WERI-Rb-1 (cell line): Measurements from ENCODE around the gene DPRX.

Experiments used
- DNase-seq: peaks from one replicate; pipeline ENCODE4 v3.0.0-alpha.2; 2020
- H3K27ac ChIP-seq: fragments of 250-450 bp; sonication (Bioruptor Pico); 2 replicates; pipeline ENCODE4 v1.5.1; 2020; ENCODE audit warnings: mild to moderate bottlenecking, moderate library complexity
- H3K27me3 ChIP-seq: fragments of 250-450 bp; sonication (Bioruptor Pico); 2 replicates; pipeline ENCODE4 v1.5.1; 2021; ENCODE audit warnings: mild to moderate bottlenecking, low read depth, moderate library complexity; ENCODE audit not compliant: insufficient read depth, severe bottlenecking
- H3K36me3 ChIP-seq: fragments of 250-450 bp; sonication (Bioruptor Pico); 2 replicates; pipeline ENCODE4 v1.5.1; 2020; ENCODE audit warnings: mild to moderate bottlenecking, moderate library complexity
- H3K4me3 ChIP-seq: 2 replicates; pipeline ENCODE4 v1.5.1; 2011; ENCODE audit warnings: low read depth, mild to moderate bottlenecking, control low read depth, low read length
- H3K9me3 ChIP-seq: fragments of 250-450 bp; sonication (Bioruptor Pico); 2 replicates; pipeline ENCODE4 v1.5.1; 2021; ENCODE audit warnings: mild to moderate bottlenecking, moderate library complexity; ENCODE audit not compliant: severe bottlenecking
- CTCF ChIP-seq: IDR thresholded peaks from 2 replicates; pipeline ENCODE4 v1.5.1; 2011; ENCODE audit warnings: low read depth, mild to moderate bottlenecking, control low read depth, inconsistent platforms, low read length

Gene DPRX

DNA sequence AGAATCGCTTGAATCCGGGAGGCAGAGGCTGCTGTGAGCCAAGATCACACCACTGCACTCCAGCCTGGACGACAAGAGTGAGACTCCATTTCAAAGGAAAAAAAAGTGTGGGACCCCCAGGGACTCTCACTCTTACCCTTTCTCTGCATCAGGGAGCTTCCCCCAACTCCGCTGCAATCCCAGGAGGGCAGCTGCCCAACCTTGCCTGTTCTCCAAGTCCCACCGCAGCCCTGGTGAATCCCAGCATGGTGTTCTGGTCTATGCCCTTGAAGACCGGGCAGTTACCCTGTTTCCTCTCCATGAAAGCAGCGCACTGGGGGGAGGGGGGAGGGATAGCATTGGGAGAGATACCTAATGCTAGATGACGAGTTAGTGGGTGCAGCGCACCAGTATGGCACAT lies 35.7 kb upstream of the DPRX start:
- Histone ChIP-seq H3K36me3 (no peaks in the 10 kb centered on the region), H3K4me3 (no peak overlapping the region), H3K27me3 (peaks cover 77% of the 10 kb centered on the region), H3K27ac (no peak overlapping the region), H3K9me3 (no peaks in the 10 kb centered on the region)
- no peak for DNase-seq
- no peak for TF ChIP-seq CTCF

DNA sequence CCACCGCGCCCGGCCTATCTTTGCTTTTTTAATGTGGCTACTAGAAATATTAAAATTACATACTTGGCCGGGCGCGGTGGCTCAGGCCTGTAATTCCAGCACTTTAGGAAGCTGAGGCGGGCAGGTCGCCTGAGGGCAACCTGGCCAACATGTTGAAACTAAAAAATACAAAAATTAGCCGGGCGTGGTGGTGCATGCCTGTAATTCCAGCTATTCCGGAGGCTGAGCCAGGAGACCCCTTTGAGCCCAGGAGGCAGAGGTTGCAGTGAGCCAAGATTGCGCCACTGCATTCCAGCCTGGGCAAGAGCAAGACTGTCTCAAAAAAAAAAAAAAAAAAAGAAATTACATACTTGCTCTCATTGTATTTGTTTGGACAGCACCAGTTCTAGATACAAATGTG lies 34.8 kb upstream of the DPRX start:
- Histone ChIP-seq H3K27me3 (peaks cover 79% of the 10 kb centered on the region), H3K27ac (no peak overlapping the region), H3K9me3 (no peaks in the 10 kb centered on the region), H3K4me3 (no peak overlapping the region), H3K36me3 (no peaks in the 10 kb centered on the region)
- no peak for DNase-seq
- TF ChIP-seq CTCF, result no peak

DNA sequence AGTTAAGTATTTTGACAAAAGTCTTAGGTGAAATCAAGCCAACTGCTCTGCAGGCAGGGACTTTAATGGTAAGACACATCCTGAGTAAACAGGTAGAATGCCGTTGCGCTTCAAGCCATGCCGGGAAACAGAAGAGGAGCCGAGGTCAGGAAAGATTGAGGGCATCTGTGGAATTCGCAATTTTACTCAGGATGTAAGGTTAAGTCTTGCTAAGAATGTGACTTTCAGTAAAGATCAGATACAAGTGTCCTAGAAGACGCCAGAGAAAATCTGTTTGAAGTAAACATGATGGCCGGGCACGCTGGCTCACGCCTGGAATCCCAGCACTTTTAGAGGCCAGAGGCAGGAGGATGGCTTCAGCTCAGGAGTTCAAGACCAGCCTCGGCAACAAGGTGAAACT lies 33.4 kb upstream of the DPRX start:
- no peak for DNase-seq
- Histone ChIP-seq H3K9me3 (no peaks in the 10 kb centered on the region), H3K27ac (no peak overlapping the region), H3K4me3 (no peak overlapping the region), H3K27me3 (peaks cover 83% of the 10 kb centered on the region), H3K36me3 (no peaks in the 10 kb centered on the region)
- TF ChIP-seq CTCF, result no peak

DNA sequence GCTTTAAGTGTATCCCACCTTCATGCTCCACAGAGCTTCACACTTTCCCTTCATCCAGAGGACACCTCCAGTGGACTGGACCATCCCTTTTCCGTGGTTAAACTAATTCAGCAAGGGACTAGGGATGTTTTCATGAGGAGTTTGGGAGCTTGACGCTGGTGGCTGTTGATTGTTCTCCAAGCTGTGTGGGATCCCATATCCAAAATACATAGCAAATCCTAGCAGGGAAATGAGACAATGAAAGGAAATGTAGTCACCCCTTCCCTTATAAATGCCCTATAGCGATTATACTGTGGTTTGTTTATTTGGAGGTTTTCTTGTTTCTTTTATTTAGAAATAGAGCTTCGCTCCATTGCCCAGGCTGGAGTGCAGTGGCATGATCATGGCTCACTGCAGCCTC lies 31.6 kb upstream of the DPRX start:
- H3K9me3 ChIP-seq, result no peaks in the 10 kb centered on the region
- no peak for DNase-seq
- no peaks in the 10 kb centered on the region for H3K36me3 ChIP-seq
- H3K27ac ChIP-seq, result no peak overlapping the region
- H3K27me3 ChIP-seq, result peaks cover 91% of the 10 kb centered on the region
- no peak for TF ChIP-seq CTCF
- no peak overlapping the region for H3K4me3 ChIP-seq

GRCh38 chr19:53606031-53606430 lies 25.8 kb upstream of the DPRX start:
- no peaks in the 10 kb centered on the region for H3K9me3 ChIP-seq
- H3K4me3 ChIP-seq, result no peak overlapping the region
- no peak for TF ChIP-seq CTCF
- DNase-seq, result no peak
- H3K27ac ChIP-seq, result no peak overlapping the region
- no peaks in the 10 kb centered on the region for H3K36me3 ChIP-seq
- peaks cover 85% of the 10 kb centered on the region for H3K27me3 ChIP-seq

- DNase-seq, result no peak
- H3K27ac ChIP-seq, result no peak overlapping the region
- no peak overlapping the region for H3K4me3 ChIP-seq
- no peak for TF ChIP-seq CTCF
- peaks cover 87% of the 10 kb centered on the region for H3K27me3 ChIP-seq
- no peaks in the 10 kb centered on the region for H3K9me3 ChIP-seq
- no peaks in the 10 kb centered on the region for H3K36me3 ChIP-seq
Measured at GRCh38 chr19:53608381-53608780, 23.4 kb upstream of the DPRX start.
